AG09319 (cell line): ENCODE measurements around the gene CHD6.

Source experiments
- DNase-seq: peaks from one replicate; pipeline ENCODE4 v3.0.0-alpha.2; 2010; ENCODE audit warnings: low read depth; ENCODE audit errors: extremely low read depth
- TF ChIP-seq, protein P1 (sequence below): IDR thresholded peaks from 2 replicates; pipeline ENCODE4 v1.5.1; 2011; ENCODE audit warnings: low read depth, mild to moderate bottlenecking, inconsistent platforms, low read length, moderate library complexity

The CHD6 gene

DNA sequence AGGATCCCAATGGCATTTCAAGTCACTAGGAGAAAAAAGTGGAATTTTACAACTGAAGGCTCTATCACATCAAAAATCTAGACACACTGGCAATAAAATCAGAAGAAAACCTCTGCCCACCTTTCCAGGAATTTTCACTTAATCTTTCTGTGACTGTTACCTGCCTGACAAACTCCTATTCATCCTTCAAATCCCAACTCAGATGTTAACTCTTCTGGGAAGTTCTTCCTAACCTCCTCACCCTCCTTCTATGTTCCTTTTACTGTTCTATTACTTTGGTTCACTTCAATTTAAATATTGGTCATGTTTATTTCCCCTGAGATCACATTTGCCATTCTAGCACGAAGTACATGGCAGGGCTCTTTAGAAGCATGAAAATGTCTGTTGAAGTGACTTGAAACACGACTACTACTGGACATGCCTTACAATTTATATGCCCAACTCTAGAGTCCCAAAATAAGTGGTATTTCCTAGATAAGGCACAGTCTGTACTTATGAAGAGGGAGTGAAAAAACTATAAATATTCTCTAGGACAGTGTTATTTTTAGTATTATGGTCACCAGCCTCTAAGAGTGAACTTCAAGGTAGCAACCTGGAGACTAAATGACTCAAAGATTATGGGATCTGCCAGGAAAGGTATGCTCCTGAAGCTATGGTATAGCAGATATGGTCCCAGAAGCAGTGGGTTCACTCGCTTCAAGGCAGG lies 17.1 kb downstream of the CHD6 start:
- no peak for DNase-seq
- TF ChIP-seq, protein P1, sequence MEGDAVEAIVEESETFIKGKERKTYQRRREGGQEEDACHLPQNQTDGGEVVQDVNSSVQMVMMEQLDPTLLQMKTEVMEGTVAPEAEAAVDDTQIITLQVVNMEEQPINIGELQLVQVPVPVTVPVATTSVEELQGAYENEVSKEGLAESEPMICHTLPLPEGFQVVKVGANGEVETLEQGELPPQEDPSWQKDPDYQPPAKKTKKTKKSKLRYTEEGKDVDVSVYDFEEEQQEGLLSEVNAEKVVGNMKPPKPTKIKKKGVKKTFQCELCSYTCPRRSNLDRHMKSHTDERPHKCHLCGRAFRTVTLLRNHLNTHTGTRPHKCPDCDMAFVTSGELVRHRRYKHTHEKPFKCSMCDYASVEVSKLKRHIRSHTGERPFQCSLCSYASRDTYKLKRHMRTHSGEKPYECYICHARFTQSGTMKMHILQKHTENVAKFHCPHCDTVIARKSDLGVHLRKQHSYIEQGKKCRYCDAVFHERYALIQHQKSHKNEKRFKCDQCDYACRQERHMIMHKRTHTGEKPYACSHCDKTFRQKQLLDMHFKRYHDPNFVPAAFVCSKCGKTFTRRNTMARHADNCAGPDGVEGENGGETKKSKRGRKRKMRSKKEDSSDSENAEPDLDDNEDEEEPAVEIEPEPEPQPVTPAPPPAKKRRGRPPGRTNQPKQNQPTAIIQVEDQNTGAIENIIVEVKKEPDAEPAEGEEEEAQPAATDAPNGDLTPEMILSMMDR: no peak

DNA sequence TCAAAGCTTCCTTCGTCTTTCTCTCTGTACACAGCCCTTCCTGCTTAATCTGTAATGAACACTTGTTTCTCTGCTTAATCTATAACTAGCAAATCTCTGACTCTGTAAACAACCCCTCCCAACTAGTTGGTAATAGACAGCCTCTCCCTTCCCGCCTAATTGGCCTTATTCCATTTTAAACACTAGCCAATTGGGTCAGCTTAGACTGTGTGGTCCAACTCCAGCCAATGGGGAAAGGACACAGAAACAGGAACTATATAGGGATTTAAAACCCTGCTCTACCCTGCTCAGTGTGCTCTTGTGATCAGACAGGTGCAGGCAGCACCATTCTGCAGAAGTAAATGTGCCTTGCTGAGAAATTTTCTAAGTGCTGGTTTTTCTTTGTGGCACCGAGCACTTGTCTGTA lies 18.5 kb downstream of the CHD6 start:
- DNase-seq: no peak
- TF ChIP-seq, protein P1: no peak

DNA sequence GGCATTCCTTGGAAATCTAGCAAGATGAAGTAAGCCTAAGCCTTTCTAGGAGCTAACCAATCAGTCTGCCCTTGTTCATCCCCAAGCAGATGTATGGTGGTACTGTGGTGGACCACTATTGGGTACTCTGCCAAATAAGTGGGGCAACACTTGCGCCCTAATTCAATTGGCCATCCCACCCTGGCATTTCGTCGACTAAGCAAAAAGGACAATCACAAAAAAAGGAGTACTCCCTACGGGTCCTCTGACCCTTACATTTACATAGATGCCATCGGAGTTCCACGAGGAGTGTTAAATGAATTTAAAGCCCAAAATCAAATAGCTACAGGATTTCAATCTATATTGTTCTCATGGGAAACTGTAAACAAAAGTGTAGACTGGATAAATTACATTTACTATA lies 19.5 kb downstream of the CHD6 start:
- TF ChIP-seq, protein P1: no peak
- DNase-seq: no peak

GRCh38 chr20:41594514-41595322 lies 23.5 kb downstream of the CHD6 start:
- no peak for DNase-seq

GRCh38 chr20:41592516-41593216 lies 25.5 kb downstream of the CHD6 start:
- no peak for DNase-seq
- TF ChIP-seq, protein P1: no peak

More at GRCh38 chr20:41594514-41595322, 23.5 kb downstream of the CHD6 start:
- TF ChIP-seq, protein P1: no peak

DNA sequence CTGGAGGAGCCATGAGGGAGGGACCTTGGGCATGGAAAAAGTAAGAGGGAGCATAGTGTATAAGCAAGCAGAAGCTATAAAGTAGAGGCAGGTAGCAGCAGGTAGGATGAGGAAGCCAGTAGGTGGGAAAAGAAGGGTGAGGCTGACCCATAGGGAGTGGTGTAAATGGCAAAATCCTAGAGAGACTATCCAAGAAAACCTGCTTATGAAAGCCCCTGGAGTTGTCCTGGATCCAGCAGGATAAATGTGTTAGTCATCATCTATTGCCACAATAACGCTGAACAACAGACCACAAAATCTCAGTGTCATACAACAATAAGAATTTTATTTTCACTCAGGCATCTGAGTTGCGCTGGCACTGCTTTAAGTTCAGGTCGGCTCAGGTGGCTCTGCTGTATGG lies 30.2 kb downstream of the CHD6 start:
- TF ChIP-seq, protein P1: no peak

More for the DNA sequence above, 30.2 kb downstream of the CHD6 start:
- DNase-seq: peak; percentile 28
